GM06990 (cell line): ENCODE measurements around the gene NGRN.
A peak's percentile ranks its signal among the peaks of the same experiment; 100 is the strongest.
"Not testable (repeated sequence)": the region's sequence is repeated elsewhere in the genome, so short reads cannot be mapped to it uniquely, and the experiment has no call there.

Experiments used
- DNase-seq: peaks from one replicate; pipeline ENCODE4 v3.0.0-alpha.2; 2011; ENCODE audit not compliant: insufficient read length; ENCODE audit errors: extremely low read depth
- H3K27me3 ChIP-seq: replicated peaks from 2 replicates; pipeline ENCODE4 v1.6.0; 2011; ENCODE audit warnings: low read length; ENCODE audit not compliant: control insufficient read depth, insufficient read depth
- H3K36me3 ChIP-seq: 2 replicates; pipeline ENCODE4 v1.5.1; 2011; ENCODE audit warnings: low read length; ENCODE audit not compliant: control insufficient read depth, insufficient read depth
- H3K4me3 ChIP-seq: replicated peaks from 2 replicates; pipeline ENCODE4 v1.5.1; 2011; ENCODE audit warnings: low read depth, mild to moderate bottlenecking, control low read depth, low read length
- TF ChIP-seq, protein P1 (sequence below): IDR thresholded peaks from 2 replicates; pipeline ENCODE4 v1.5.1; 2011; ENCODE audit warnings: low read length, control low read depth, mild to moderate bottlenecking, inconsistent platforms; ENCODE audit not compliant: insufficient read depth, poor library complexity, severe bottlenecking

The NGRN gene

DNA sequence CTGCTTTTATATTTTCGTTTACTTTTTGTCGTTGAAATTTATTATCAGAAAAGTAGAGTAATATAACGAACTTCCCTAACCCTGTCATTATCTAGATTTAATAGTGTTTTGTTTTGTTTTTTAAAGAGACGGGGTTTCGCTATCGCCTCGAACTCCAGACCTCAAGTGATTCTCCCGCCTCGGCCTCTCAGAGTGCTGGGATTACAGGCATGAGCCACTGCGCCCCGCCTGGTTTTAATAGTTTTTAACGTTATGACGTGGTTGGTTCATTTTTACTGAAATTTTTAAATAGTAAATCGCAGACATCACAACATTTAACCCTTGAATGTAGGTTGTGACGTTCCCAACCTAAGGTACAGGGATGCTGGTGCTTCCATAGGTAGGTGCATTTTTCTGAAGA lies 1.0 kb downstream of the NGRN start:
- Histone ChIP-seq H3K27me3 (no peaks in the 10 kb centered on the region), H3K4me3 (peak overlapping the region; percentile 91), H3K36me3 (peaks cover 6% of the 10 kb centered on the region)
- TF ChIP-seq, protein P1, sequence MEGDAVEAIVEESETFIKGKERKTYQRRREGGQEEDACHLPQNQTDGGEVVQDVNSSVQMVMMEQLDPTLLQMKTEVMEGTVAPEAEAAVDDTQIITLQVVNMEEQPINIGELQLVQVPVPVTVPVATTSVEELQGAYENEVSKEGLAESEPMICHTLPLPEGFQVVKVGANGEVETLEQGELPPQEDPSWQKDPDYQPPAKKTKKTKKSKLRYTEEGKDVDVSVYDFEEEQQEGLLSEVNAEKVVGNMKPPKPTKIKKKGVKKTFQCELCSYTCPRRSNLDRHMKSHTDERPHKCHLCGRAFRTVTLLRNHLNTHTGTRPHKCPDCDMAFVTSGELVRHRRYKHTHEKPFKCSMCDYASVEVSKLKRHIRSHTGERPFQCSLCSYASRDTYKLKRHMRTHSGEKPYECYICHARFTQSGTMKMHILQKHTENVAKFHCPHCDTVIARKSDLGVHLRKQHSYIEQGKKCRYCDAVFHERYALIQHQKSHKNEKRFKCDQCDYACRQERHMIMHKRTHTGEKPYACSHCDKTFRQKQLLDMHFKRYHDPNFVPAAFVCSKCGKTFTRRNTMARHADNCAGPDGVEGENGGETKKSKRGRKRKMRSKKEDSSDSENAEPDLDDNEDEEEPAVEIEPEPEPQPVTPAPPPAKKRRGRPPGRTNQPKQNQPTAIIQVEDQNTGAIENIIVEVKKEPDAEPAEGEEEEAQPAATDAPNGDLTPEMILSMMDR = no peak
- DNase-seq = no peak

DNA sequence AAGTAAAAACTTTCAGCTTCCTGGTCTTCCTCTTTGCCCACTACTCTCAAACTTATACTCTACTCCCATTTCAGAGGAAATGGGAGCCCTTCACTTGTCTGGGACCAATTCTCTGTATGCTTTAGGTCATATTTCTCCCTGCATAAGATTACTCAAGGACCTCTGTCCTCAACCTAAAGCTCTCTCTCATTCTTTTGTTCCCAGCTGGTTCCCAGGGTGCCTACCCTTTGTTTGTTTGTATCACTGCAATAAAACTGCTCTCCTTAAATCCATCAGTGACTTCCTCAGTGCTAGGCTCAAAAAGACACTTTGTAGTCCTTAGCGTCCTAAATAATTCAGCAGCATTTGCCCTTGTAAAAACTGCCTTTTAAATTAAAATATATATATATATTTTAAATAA lies 2.9 kb downstream of the NGRN start:
- H3K36me3 ChIP-seq = peaks cover 10% of the 10 kb centered on the region
- H3K4me3 ChIP-seq = no peak overlapping the region

DNA sequence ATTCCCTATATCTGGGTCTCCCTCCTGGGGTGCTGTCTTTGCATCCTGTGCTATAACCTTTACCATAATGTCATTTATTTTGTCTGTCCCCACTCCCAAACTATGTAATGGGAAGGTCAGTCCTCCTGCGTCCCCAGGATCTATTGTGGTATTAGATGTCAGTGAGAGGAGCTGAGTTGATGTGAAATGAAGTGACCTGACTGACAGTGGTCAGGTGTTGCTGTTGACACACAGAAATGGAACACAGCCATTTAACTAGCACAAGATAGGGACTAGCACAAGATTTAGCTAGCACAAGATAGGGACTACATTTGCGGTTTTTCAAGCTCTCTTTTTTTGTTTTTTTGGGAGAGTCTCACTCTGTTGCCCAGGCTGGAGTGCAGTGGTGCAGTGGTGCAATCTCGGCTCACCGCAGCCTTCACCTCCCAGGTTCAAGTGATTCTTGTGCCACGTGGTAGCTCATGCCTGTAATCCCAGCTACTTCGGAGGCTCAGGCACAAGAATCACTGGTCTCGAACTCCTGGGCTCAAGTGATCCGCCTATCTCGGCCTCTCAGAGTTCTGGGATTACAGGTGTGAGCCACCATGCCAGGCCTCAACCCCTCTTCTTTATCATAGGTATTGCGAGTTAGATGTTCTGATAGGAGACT lies 5.2 kb downstream of the NGRN start:
- Histone ChIP-seq H3K36me3 (peaks cover 11% of the 10 kb centered on the region), H3K27me3 (no peaks in the 10 kb centered on the region), H3K4me3 (no peak overlapping the region)
- TF ChIP-seq, protein P1 = no peak
- no peak for DNase-seq

More for the DNA sequence above, 2.9 kb downstream of the NGRN start:
- no peaks in the 10 kb centered on the region for H3K27me3 ChIP-seq
- TF ChIP-seq, protein P1 = no peak
- DNase-seq = no peak

DNA sequence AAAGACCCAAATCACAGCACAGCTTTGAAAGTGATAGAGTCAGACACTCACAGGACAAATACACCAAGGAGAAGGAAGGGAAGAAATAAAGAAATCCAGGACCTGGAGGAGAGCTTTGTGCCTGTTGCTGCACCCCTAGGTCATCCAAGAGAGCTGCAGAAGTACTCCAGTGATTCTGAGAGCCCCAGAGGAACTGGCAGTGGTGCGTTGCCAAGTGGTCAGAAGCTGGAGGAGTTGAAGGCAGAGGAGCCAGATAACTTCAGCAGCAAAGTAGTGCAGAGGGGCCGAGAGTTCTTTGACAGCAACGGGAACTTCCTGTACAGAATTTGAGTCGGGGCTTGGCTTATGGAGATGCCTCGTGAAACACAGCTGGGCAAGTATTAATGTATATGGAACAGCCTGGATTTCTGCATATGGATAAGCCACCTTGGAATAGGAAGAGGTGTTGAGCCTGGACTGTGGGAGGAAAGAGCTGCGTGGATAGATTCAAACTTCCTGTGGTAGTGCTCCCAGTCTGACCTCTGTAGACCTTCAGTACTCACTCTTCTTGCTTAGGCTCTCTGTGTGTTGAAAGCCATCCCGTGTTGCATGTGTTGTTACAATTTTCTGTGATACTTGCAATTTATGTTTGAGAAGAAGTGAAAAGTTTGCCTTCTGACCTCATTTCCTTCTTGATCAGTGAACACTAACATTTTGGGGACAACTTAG lies 6.1 kb downstream of the NGRN start:
- DNase-seq = no peak
- no peak overlapping the region for H3K4me3 ChIP-seq
- no peaks in the 10 kb centered on the region for H3K27me3 ChIP-seq
- peaks cover 11% of the 10 kb centered on the region for H3K36me3 ChIP-seq
- TF ChIP-seq, protein P1 = no peak

DNA sequence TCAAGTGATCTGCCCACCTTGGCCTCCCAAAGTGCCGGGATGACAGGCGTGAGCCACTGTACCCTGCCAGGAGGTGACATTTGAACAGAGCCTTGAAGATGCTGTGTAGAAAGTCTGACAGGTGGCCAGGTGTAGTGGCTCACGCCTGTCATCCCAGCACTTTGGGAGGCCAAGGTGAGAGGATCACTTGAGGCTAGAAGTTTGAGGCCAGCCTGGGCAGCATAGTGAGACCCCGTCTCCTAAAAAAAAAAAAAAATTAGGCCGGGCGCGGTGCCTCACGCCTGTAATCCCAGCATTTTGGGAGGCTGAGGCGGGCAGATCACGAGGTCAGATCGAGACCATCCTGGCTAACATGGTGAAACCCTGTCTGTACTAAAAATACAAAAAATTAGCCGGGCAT lies 13.0 kb downstream of the NGRN start:
- H3K36me3 ChIP-seq, H3K27me3 ChIP-seq: not testable (repeated sequence)

DNA sequence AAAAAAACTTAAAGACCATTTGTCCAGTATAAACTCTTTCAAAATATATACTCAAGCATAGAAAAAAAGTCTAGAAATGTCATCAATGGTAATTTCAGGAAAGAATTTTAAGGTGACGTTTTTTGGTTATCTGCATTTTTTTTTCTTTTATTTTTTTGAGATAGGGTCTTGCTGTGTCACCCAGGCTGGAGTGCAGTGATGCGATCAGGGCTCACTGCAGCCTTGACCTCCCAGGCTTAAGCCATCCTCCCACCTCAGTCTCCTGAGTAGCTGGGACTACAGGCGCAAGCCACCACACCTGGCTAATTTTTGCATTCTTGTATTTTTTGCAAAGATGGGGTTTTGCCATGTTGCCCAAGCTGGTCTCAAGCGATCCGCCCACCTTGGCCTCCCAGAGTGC lies 15.3 kb downstream of the NGRN start:
- not testable (repeated sequence) for DNase-seq, H3K36me3 ChIP-seq, H3K27me3 ChIP-seq, H3K4me3 ChIP-seq

More for the DNA sequence above, 13.0 kb downstream of the NGRN start:
- H3K4me3 ChIP-seq, DNase-seq: not testable (repeated sequence)

DNA sequence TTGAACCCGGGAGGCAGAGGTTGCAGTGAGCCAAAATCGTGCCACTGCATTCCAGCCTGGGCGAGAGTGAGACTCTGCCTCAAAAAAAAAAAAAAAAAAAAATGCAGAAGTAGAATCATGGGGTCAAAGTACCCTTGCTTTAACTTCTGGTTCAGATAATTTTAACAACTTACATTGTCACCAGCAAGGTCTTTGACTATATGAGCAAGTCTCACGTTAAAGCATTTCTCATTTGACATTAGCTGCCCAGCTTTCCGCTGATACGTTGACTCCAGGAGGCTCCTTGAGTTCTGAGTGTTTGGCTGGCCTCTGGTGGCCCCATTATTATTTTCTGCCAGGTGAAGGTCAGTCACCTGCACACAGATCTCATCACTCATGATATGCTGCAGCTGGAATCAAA lies 16.2 kb downstream of the NGRN start:
- H3K36me3 ChIP-seq, H3K27me3 ChIP-seq, H3K4me3 ChIP-seq, DNase-seq: not testable (repeated sequence)
